Gastrocnemius medialis (tissue), 4 donors: Measurements from ENCODE around the gene LPIN1. TPM values are rescaled to one million over a fixed set of nuclear protein-coding genes. Genes with fewer than 3 reads are reported as not detected.
"Not testable (repeated sequence)": the region's sequence is repeated elsewhere in the genome, so short reads cannot be mapped to it uniquely, and the experiment has no call there.

Experiments used
- ATAC-seq, 2 donors: fragments of 150-250 bp; one replicate each; pipeline ENCODE4 v1.9.1; 2016
- DNase-seq, 2 donors: peaks; one replicate each; pipeline ENCODE4 v3.0.0-alpha.2; 2019
- H3K27ac ChIP-seq, 4 donors: fragments of 200-600 bp; sonication (generic); 1 replicate in 1 of 4; 2 replicates in 3 of 4; pipeline ENCODE4 v1.5.1; 2016 to 2018; ENCODE audit warnings: mild to moderate bottlenecking in 2 of 4, moderate library complexity in 1 of 4
- H3K27me3 ChIP-seq, 3 donors: fragments of 200-600 bp; sonication (generic) in 2 of 3; 1 replicate in 1 of 3; 2 replicates in 2 of 3; pipeline versions ENCODE4 v1.5.1 to v1.6.0; 2016 to 2019; ENCODE audit warnings: mild to moderate bottlenecking in 1 of 3, moderate library complexity in 1 of 3
- H3K36me3 ChIP-seq, 2 donors: fragments of 200-600 bp; sonication (generic) in 1 of 2; one replicate each; pipeline ENCODE4 v1.5.1; 2017 to 2018
- H3K4me1 ChIP-seq, 2 donors: fragments of 200-600 bp; sonication (generic) in 1 of 2; one replicate each; pipeline ENCODE4 v1.5.1; 2016 to 2017; ENCODE audit warnings: mild to moderate bottlenecking in 2 of 2
- H3K4me3 ChIP-seq, 4 donors: fragments of 200-600 bp; sonication (generic) in 3 of 4; 1 replicate in 1 of 4; 2 replicates in 3 of 4; pipeline ENCODE4 v1.5.1; 2016 to 2019; ENCODE audit warnings: mild to moderate bottlenecking in 2 of 4
- H3K9me3 ChIP-seq, 3 donors: fragments of 200-600 bp; sonication (generic) in 2 of 3; 1 replicate in 1 of 3; 2 replicates in 2 of 3; pipeline ENCODE4 v1.5.1; 2016 to 2019
- CTCF ChIP-seq, 5 experiments: fragments of 450-650 bp in 3 of 5; fragments of 200-600 bp in 2 of 5; sonication (generic) in 2 of 5; IDR thresholded peaks in 4 of 5; conservative IDR thresholded peaks in 1 of 5; 1 replicate in 4 of 5; 2 replicates in 1 of 5; pipeline ENCODE4 v1.5.1; 2016 to 2019; ENCODE audit warnings: antibody characterized with exemption in 5 of 5, mild to moderate bottlenecking in 3 of 5, moderate library complexity in 3 of 5
- POLR2A ChIP-seq, 2 donors: fragments of 450-650 bp; IDR thresholded peaks; one replicate each; pipeline ENCODE4 v1.6.1; 2017; ENCODE audit warnings: antibody characterized with exemption in 2 of 2, mild to moderate bottlenecking in 2 of 2, moderate library complexity in 2 of 2
- in situ Hi-C, 4 donors: fragments of 200-750 bp; cut with MboI; loops; one replicate each; pipeline versions ENCODE4 v1.15.0 to v1.8.0; 2017; ENCODE audit warnings: low sequenced_read_pairs in 4 of 4
- intact Hi-C: fragments of 100-400 bp; cut with DNase I; formaldehyde crosslinking; loops from one replicate; pipeline ENCODE4 v1.15.1; 2023; ENCODE audit warnings: low total_unique reads
- total RNA-seq, 4 donors: library from RNA; depleted of rRNA; stranded (reverse); fragments of >200 nt; gene quantifications; one replicate each; pipeline versions ENCODE4 v1.1.0 to v1.2.3, GENCODE V29; 2016

The LPIN1 gene
- total RNA-seq, 4 donors from 2014 or later: 292 to 606 (median 472) TPM

GRCh38 chr2:11809586-11810236 lies 63.3 kb downstream of the LPIN1 start:
- intact Hi-C loops (no loop called here), in situ Hi-C loops (no loop called here)
- Histone ChIP-seq H3K27ac (peak overlapping the region; percentile 59 to 80 (median 72)), H3K27me3 (no peaks in the 10 kb centered on the region), H3K9me3 (no peaks in the 10 kb centered on the region), H3K4me3 (no peak overlapping the region), H3K36me3 (peaks cover 2 to 68% of the 10 kb centered on the region in 2 donors), H3K4me1 (peaks cover 33 to 53% of the 10 kb centered on the region in 2 donors)
- ATAC-seq (no peak), DNase-seq (no peak)
- no peak for TF ChIP-seq POLR2A (IDR thresholded peaks at IDR 0.05)

- H3K27ac ChIP-seq: peak overlapping the region; percentile 59 to 80 (median 72)
- intact Hi-C loops: no loop called here
- H3K4me1 ChIP-seq: peaks cover 33 to 47% of the 10 kb centered on the region in 2 donors
- peak in 1 of 2 donors; percentile 54 for DNase-seq
- H3K9me3 ChIP-seq: no peaks in the 10 kb centered on the region
- H3K36me3 ChIP-seq: peaks cover 2 to 68% of the 10 kb centered on the region in 2 donors
- no peak overlapping the region for H3K4me3 ChIP-seq
- no peaks in the 10 kb centered on the region for H3K27me3 ChIP-seq
- no peak for TF ChIP-seq POLR2A (IDR thresholded peaks at IDR 0.05)
- in situ Hi-C loops: no loop called here
- peak; percentile 17 to 63 for ATAC-seq
Observed at GRCh38 chr2:11810237-11810977, 64.0 kb downstream of the LPIN1 start.

GRCh38 chr2:11811036-11811654 lies 64.7 kb downstream of the LPIN1 start:
- ATAC-seq (no peak), DNase-seq (no peak)
- peak overlapping the region; percentile 59 to 80 (median 72) for H3K27ac ChIP-seq
- no peak overlapping the region for H3K4me3 ChIP-seq
- H3K27me3 ChIP-seq: no peaks in the 10 kb centered on the region
- peaks cover 2 to 68% of the 10 kb centered on the region in 2 donors for H3K36me3 ChIP-seq
- peaks cover 33 to 41% of the 10 kb centered on the region in 2 donors for H3K4me1 ChIP-seq
- no peaks in the 10 kb centered on the region for H3K9me3 ChIP-seq
- in situ Hi-C loops: no loop called here
- intact Hi-C loops: no loop called here
- TF ChIP-seq CTCF (IDR thresholded peaks at IDR 0.05 in 4 of 5, conservative IDR thresholded peaks at IDR 0.05 in 1 of 5): no peak
- TF ChIP-seq POLR2A (IDR thresholded peaks at IDR 0.05): no peak

- intact Hi-C loops: no loop called here
Observed at GRCh38 chr2:11812466-11813248, 66.2 kb downstream of the LPIN1 start.

GRCh38 chr2:11813345-11813744 lies 66.9 kb downstream of the LPIN1 start:
- H3K4me3 ChIP-seq, H3K27ac ChIP-seq, DNase-seq, intact Hi-C loops, ATAC-seq, H3K27me3 ChIP-seq, H3K9me3 ChIP-seq, in situ Hi-C loops: not testable (repeated sequence)
- Histone ChIP-seq H3K36me3 (peaks cover 0 to 63% of the 10 kb centered on the region in 2 donors), H3K4me1 (peaks cover 16 to 33% of the 10 kb centered on the region in 2 donors)

More at GRCh38 chr2:11812466-11813248, 66.2 kb downstream of the LPIN1 start:
- DNase-seq: no peak
- no peak overlapping the region for H3K4me3 ChIP-seq
- no peaks in the 10 kb centered on the region for H3K27me3 ChIP-seq
- H3K4me1 ChIP-seq: peaks cover 20 to 34% of the 10 kb centered on the region in 2 donors
- peaks cover 0 to 70% of the 10 kb centered on the region in 2 donors for H3K36me3 ChIP-seq
- in situ Hi-C loops: no loop called here
- no peaks in the 10 kb centered on the region for H3K9me3 ChIP-seq
- H3K27ac ChIP-seq: peak overlapping the region in 2 of 4 donors; percentile 10 to 70
- TF ChIP-seq CTCF (IDR thresholded peaks at IDR 0.05 in 4 of 5, conservative IDR thresholded peaks at IDR 0.05 in 1 of 5): no peak
- no peak for TF ChIP-seq POLR2A (IDR thresholded peaks at IDR 0.05)
- no peak for ATAC-seq
